Sciatic nerve (tissue), 2 donors: ENCODE data around the gene RHOG. TPM values are rescaled to one million over a fixed set of nuclear protein-coding genes. Genes with fewer than 3 reads are reported as not detected.

Experiments used
- ATAC-seq: fragments of 200-7000 bp; cut with Tn5 transposase; one replicate; pipeline ENCODE4 v1.9.1; 2020; ENCODE audit warnings: mild to moderate bottlenecking, moderate library complexity
- DNase-seq: peaks from one replicate; pipeline ENCODE4 v3.0.0-alpha.2; 2020; ENCODE audit warnings: low spot score
- intact Hi-C: fragments of 100-400 bp; cut with DNase I; formaldehyde crosslinking; loops from one replicate; pipeline ENCODE4 v1.14.2; 2022
- total RNA-seq: library from RNA; stranded (reverse); fragmentation: NEBNext Ultra II Directional; extraction: Animal tissue kit (Norgen Biotek cat#: 25700); gene quantifications from one replicate; pipeline ENCODE4 v1.2.1, GENCODE V29; 2021
- donor health status: DM: no; HTN: no; CAD: no.
- donor health status: DM: no; HTN: no; CAD: no.

The RHOG gene
- 50.6 TPM for total RNA-seq

DNA sequence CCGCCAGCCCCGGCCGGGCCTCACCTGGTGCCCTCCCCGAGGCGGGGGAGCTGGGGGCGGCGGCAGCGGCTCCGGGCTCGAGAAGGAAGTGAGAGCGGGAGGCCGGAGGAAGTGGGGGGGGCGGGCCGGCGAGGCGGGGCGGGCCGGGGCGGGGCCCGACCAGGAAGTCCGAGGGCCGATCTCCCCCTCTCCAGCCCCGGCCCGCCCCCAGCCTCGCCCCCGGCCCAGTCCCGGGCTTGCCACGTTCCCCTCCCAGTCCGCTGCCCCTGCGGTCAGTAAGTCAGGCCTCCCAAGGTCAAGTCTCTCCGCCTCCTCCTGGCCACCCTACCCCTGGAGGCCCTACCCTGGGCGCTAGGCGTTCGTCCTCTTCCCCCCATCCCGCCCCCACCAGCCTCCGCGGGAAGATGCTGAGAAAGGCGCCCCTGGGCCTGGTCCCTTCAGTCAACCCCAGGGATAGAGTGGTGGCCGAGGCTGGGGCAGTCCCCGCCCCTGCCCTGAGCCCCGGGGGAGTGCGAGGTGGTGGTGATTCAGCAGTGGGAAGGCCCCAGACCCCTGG lies at the start of gene RHOG:
Gene RHOG (minus strand): TSS at position 90 of the 556 bp plus-strand sequence. CDS start 12,821 bp downstream, outside the sequence.
- ATAC-seq (peak; percentile 94), DNase-seq (peak; percentile 92)
- intact Hi-C loops: no loop called here

- intact Hi-C loops: no loop called here
- ATAC-seq (no peak), DNase-seq (no peak)
Observed at GRCh38 chr11:3890014-3890413, 49.3 kb upstream of the RHOG start.

- ATAC-seq (no peak), DNase-seq (no peak)
- intact Hi-C loops: no loop called here
Observed at GRCh38 chr11:3888876-3889275, 48.1 kb upstream of the RHOG start.

GRCh38 chr11:3886985-3887384 lies 46.2 kb upstream of the RHOG start:
- ATAC-seq (no peak), DNase-seq (no peak)
- intact Hi-C loops: no loop called here

DNA sequence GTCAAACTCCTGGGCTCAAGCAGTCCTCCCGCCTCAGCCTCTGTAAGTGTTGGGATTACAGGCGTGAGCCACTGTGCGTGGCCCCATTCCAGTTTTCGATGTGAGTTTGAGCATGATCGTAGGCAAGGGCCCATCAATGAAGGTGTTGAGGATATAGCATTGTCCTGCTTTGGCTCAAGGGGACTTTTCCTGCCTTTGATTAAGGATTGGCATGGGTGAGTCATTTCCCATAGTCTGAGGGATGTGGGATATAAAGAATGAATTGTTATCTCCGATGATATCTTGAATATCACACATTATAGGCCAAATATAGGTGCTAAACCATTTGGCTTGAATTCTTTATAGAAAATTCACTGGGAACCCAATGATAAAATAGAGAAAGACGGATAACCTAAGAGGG lies 45.1 kb upstream of the RHOG start:
- intact Hi-C loops: no loop called here
- no peak for DNase-seq
- no peak for ATAC-seq

DNA sequence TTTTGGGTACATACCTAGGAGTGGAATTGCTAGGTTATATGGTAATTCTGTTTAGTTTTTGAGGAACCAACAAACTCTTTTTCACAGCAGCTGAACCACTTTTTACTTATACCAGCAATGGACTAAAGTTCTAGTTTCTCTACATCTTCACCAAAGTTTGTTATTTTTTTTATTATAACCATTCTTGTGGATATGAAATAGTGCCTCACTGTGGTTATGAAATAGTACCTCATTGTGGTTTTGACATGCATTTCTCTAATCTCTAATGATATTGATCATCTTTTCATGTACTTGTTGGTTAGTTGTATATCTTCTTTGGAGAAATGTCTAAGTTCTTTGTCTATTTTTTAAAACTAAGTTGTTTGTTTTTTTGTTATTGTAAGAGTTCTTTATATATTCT lies 41.9 kb upstream of the RHOG start:
- no peak for ATAC-seq
- no peak for DNase-seq
- intact Hi-C loops: no loop called here

DNA sequence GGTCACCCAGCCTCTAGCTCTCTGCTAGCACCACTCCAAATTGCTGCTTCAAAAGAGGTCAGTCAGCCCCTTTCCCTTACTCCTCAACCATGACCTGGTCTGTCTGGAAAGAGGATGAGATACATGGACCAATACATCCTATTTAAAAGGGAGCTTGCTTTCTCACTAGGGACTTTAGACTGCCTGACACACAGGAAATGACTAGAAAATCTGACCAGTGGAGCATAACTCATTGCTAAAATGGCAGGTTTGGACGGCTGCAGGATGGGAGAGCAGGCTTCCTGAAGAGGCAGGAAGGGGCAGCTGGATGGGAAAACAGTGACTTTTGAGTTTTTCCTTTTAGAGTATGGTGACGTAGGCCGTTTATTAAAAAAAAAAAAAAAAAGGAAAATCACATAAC lies 40.0 kb upstream of the RHOG start:
- no peak for DNase-seq
- ATAC-seq: peak; percentile 59
- intact Hi-C loops: no loop called here

- intact Hi-C loops: no loop called here
- DNase-seq (no peak), ATAC-seq (peak; percentile 49)
Observed at GRCh38 chr11:3879967-3880542, 39.3 kb upstream of the RHOG start.

- intact Hi-C loops: no loop called here
- no peak for ATAC-seq
Observed at GRCh38 chr11:3879216-3879966, 38.6 kb upstream of the RHOG start.

GRCh38 chr11:3878258-3878584 lies 37.5 kb upstream of the RHOG start:
- intact Hi-C loops: no loop called here
- ATAC-seq (no peak), DNase-seq (no peak)

More at GRCh38 chr11:3879216-3879966, 38.6 kb upstream of the RHOG start:
- no peak for DNase-seq

DNA sequence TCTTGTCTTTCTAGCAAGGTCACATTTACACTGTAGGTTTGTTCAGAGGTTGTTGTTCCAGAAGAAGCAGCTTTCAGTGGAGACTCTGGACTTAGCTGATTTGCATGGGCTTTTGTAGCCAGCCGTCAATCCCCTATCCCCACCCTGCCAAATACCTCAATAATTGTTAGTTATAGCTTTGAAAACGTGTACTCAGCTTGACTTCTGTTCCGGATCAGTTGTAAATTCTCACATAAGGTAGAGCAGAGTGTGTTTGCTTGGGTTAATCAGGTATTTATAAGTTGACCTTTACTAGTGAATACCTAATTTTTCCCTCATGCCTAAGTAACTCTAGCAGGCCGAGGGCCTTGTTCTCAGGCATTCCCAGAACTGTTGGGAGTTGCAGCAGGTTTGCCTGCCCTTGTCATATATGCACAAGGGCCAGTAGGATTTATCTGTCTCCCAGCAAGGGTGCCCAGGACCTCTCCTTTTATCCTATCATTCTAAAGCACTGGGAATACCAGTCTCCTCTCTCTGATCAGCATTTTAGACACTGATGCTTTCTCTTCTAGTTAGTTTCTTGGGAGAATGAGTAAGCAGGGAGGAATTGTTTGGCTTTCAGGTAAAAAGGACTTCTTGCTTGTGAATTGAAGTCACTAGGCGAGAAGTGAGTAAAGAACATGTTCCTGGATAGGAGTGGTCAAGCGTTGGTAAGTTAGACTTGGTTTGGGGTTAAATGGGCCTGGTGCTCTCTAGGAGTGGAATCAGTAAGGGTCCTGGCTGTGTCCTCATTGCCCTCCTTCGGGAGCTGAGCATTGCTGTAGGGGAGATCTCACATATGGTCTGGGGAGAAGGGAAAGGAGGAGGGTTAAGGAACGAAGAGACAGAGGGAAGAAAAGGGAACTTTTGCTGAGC lies 36.9 kb upstream of the RHOG start:
- intact Hi-C loops: no loop called here
- ATAC-seq: no peak

DNA sequence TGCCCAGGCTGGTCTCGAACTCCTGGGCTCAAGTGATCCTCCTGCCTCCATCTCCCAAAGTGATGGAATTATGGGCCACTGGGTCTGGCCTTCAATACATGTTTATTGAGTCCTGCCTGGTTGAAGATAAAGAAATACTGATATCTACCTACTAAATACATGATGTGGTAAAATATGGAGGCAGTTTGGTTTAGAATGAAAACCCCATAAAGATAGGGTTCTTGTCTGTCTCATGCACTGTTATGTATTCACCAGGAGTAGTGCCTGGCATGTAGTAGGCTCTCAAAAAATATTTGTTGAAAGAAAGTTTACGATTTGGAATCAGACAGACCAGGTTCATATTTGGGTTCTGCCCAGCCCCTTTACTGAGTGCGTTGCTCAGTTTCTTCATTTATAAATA lies 35.9 kb upstream of the RHOG start:
- intact Hi-C loops: no loop called here
- DNase-seq: no peak

More for the DNA sequence above, 36.9 kb upstream of the RHOG start:
- no peak for DNase-seq

GRCh38 chr11:3873712-3874349 lies 33.1 kb upstream of the RHOG start:
- DNase-seq (no peak), ATAC-seq (no peak)
- intact Hi-C loops: no loop called here

More for the DNA sequence above, 35.9 kb upstream of the RHOG start:
- ATAC-seq: no peak

DNA sequence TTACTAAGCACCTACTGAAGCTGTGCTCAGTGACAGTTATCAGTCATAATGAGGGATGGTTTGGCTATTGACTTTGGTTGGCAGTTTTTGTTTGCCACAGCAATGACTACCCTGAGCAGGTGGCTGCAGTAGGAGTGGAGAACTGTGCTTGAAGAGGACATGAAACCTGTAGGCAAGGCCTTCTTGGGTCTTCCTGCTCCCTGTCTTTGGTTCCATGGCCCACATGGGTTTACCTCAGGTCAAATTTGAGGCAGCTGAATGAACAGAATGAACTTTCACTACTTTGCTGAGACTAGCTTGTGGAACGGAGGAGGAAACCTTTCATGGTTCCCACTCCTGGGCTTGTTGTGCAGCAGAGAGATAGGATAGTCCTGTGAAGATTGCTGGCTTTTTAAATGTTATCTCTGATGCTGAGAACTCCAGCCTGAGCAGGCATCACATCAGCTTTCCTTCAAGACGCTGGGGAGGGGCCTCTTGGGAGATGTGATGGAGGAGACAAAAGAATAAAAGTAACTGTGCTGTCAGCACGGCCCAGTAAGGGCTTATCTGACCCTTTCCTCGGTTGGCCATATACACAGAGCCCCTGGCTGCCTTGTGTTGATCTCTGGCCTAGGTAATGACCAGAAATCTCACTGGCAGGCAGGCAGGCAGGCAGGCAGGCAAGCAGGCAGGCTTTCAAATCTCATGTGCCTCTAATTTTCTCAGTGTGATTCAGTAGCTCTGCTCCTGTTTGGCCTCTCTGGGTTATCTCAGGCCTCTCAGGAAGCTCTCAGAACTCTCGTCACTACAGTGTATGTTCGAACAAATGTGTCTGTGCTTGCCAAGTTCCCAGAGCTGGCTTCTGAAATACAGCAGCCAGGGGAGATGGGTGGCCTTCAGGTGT lies 26.7 kb upstream of the RHOG start:
- intact Hi-C loops: no loop called here
- ATAC-seq (peak; percentile 68), DNase-seq (no peak)

DNA sequence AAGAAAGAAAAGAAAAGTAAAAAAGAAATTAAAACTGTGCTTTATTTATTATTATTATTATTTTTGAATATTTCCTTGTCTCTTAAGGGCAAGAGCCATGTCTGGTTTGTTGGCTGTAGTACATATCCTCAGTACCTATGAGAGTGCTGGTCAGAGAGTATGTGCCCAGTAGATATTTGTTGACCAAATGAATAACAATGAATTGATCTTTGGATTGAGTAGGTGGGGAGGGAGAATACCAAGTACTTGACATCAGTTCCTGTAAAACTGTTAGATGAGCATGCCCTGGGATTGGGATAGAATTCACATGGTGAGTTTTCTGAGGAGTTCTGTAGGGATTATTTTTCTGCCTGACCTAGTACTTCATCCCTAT lies 26.1 kb upstream of the RHOG start:
- no peak for DNase-seq
- ATAC-seq: no peak
- intact Hi-C loops: no loop called here

DNA sequence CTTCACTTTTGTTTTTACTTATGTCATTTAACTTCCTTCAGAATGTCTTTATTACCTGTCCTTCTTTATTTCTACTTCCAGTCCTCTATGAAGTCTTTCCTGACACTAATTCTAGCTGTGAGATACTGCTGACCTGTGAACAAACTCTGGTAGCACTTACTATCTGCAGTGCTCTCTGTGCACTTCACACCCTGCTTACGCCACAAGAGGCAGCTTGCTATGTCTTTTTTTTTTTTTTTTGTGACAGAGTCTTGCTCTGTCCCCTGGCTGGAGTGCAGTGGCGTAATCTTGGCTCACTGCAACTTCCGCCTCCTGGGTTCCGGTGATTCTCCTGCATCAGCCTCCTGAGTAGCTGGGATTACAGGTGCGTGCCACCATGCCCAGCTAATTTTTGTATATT lies 25.4 kb upstream of the RHOG start:
- ATAC-seq: peak; percentile 53
- intact Hi-C loops: no loop called here
- DNase-seq: no peak

DNA sequence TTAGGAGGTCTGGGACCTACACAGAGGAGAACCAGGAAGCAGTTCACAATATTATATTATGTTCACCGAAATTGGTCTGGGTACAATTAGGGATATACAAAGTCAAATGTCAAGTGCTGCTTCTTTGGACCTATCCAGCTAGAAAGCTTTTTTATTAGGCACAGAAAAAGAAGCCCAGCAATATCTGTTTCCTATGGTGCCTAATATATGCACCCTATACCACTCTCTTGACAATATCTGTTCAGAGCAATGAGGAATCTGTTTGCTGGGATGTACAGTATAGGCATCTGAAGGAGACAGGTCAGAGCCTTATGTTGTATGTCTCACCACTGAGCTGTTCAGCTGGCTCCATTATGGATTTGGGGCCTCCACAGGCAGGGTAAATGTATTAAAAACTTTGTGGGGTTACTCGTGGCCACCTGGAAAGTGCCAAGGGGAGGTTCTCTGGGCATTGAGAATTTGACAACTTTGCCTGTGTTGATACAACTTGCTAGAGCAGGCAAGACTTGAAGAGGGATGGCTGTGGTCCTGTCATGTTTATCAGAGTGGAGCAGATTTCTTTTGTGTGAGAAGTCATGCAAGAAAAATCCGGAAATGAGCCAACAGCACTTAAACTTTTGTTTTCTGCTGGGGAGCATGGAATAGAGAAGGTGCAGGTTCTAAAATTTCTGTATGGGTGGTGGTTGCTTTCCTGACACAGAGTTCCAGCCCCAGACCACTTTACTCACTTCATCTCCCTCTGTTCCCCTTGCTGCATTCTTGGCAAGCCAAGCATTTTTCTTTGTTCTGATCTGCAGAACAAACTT lies 24.8 kb upstream of the RHOG start:
- no peak for DNase-seq
- intact Hi-C loops: no loop called here
- ATAC-seq: peak; percentile 21

DNA sequence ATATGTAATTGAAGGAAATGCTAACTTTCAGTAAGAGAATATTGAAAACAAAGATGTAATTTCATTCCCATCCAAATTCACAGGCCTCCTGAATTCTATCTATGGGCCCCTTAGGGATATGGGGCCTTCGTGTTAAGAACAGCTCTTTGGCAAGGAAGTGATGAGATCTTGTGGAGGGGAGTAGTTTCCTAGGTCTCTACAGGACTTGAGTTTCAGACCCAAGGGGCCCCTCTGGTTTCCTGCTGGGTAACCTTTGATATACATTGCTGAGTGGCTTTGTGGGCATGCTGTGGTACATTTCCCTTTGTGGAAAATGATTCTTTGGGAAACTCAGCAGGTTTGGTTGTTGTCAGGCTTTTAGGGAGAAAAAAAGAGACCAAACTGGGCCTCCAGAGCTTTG lies 20.9 kb upstream of the RHOG start:
- intact Hi-C loops: no loop called here
- no peak for ATAC-seq
- no peak for DNase-seq
